ENCODE data around the gene PCBP2.
A peak's percentile ranks its signal among the peaks of the same experiment; 100 is the strongest.

The PCBP2 gene

DNA sequence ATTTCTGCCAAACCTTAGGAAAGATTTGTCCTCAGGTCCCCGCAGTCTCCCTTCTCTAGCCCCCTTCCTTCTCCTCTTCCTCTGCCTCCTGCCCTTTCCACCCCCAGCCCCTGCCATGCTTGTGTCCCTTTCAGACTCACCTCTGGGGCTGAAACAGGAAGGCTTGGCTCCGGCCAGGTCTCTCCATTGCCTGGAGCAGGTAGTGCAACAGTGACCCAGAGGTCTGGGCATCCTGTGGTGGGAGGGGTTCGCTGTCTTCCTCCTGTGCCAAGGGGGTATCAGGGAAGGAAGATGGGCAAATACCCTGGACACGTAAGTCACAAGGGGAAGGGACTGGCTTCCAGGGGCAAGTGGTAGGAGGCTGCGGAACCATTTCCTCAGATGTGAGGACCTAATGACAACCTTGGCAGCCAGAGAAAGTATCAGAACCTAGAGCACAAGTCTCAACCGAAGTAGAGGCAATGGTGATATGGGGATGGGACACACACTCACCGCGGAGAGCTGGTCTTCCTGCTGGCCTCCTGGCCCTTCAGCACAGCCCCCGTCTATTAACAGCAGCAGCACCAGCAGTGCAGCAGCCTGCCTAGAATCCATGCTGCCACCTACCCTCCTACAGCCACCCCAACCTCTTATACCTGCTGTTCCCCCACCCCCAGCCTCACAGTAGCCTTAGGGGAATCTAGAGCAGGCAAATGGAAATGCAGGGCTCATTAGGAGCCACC, 55.1 kb downstream of the PCBP2 start, which contains the start of gene NPFF:
Gene NPFF, minus strand, starts transcription at position 604 of the 722 bp plus-strand sequence. Its CDS starts 10 bp downstream, at position 594.
- no peak within 1 kb of the TSS for H3K9ac ChIP-seq
- H3K27ac ChIP-seq = no peak within 1 kb of the TSS
- peaks cover 17% of the 10 kb centered on the region for H3K4me1 ChIP-seq (ENCODE audit: low read depth, poor library complexity, severe bottlenecking)
- no peak for TF ChIP-seq CTCF (conservative IDR thresholded peaks at IDR 0.05; ENCODE audit: low read depth, low read length)
- H3K36me3 ChIP-seq (ENCODE audit: insufficient read depth) = no peaks in the 10 kb centered on the region; the same call in 1 of the 2 replicates
- peak within 1 kb of the TSS; percentile 40; the same call in 1 of the 2 replicates for H2AFZ ChIP-seq (ENCODE audit: low read depth)
- H3K4me3 ChIP-seq (IDR thresholded peaks at IDR 0.05; ENCODE audit: insufficient read depth, low read depth, low read length) = no peak within 1 kb of the TSS
- peaks cover 14% of the 10 kb centered on the region for H3K79me2 ChIP-seq (ENCODE audit: insufficient read depth, low read depth)
- H4K20me1 ChIP-seq (ENCODE audit: insufficient read depth) = no peaks in the 10 kb centered on the region
- H3K4me2 ChIP-seq = 0 out of 2 replicates have a peak within 1 kb of the TSS, but pooled peaks have one; percentile 14
- no peaks in the 10 kb centered on the region for H3K27me3 ChIP-seq (ENCODE audit: insufficient read depth, low read depth)

GRCh38 chr12:53507603-53507885, 55.6 kb downstream of the PCBP2 start:
- Histone ChIP-seq H3K79me2 (ENCODE audit: insufficient read depth, low read depth) (peaks cover 9% of the 10 kb centered on the region; the same call in 1 of the 2 replicates), H3K4me1 (ENCODE audit: low read depth, poor library complexity, severe bottlenecking) (peaks cover 12% of the 10 kb centered on the region), H3K27ac (no peak overlapping the region), H3K4me3 (IDR thresholded peaks at IDR 0.05; ENCODE audit: insufficient read depth, low read depth, low read length) (no peak overlapping the region), H4K20me1 (ENCODE audit: insufficient read depth) (no peaks in the 10 kb centered on the region), H3K27me3 (ENCODE audit: insufficient read depth, low read depth) (no peaks in the 10 kb centered on the region), H2AFZ (ENCODE audit: low read depth) (no peak overlapping the region), H3K36me3 (ENCODE audit: insufficient read depth) (no peaks in the 10 kb centered on the region; the same call in 1 of the 2 replicates), H3K4me2 (no peak overlapping the region), H3K9ac (no peak overlapping the region)
- TF ChIP-seq CTCF (conservative IDR thresholded peaks at IDR 0.05; ENCODE audit: low read depth, low read length) = no peak

DNA sequence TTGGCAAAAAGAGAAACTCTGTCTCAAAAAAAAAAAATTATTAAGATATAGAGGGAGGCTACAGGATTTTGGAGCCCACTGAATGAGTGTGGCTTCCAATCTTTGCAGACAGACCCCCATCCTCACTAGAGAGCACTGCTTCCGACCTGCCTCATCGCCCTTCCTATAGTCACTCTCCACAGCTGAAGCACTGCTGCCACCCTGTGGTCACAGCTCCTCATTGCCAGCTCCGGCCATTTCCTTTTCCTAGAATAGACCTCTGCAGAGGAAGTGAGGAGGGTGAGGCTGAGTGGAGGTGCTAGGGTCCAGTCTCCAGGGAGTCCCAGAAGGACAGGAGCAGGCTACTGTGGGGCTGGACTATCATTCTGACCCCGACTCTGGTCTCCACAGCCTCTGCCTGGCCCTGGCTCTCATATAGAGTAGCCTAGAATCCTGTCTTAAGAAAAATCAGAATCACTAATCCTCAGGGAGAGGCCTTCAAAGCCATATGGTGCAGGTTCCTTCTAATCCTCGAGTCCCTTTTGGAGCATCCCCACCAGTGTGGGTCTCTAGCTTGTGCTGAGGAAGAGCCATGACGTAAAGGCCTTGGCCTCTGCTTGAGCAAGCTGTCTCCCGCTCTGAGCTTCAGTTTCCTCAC, 56.8 kb downstream of the PCBP2 start:
- no peaks in the 10 kb centered on the region for H4K20me1 ChIP-seq (ENCODE audit: insufficient read depth)
- H3K4me2 ChIP-seq = peak overlapping the region; percentile 14; the same call in 1 of the 2 replicates
- no peak overlapping the region for H3K4me3 ChIP-seq (IDR thresholded peaks at IDR 0.05; ENCODE audit: insufficient read depth, low read depth, low read length)
- peak overlapping the region; percentile 40 for H2AFZ ChIP-seq (ENCODE audit: low read depth)
- H3K79me2 ChIP-seq (ENCODE audit: insufficient read depth, low read depth) = 0 out of 2 replicates have a peak, but pooled peaks cover 1% of the 10 kb centered on the region
- peak; percentile 100 for TF ChIP-seq CTCF (conservative IDR thresholded peaks at IDR 0.05; ENCODE audit: low read depth, low read length)
- peaks cover 11% of the 10 kb centered on the region for H3K4me1 ChIP-seq (ENCODE audit: low read depth, poor library complexity, severe bottlenecking)
- no peaks in the 10 kb centered on the region for H3K27me3 ChIP-seq (ENCODE audit: insufficient read depth, low read depth)
- H3K36me3 ChIP-seq (ENCODE audit: insufficient read depth) = no peaks in the 10 kb centered on the region; the same call in 1 of the 2 replicates
- H3K9ac ChIP-seq = no peak overlapping the region
- H3K27ac ChIP-seq = peak overlapping the region; percentile 4; the same call in 1 of the 2 replicates

DNA sequence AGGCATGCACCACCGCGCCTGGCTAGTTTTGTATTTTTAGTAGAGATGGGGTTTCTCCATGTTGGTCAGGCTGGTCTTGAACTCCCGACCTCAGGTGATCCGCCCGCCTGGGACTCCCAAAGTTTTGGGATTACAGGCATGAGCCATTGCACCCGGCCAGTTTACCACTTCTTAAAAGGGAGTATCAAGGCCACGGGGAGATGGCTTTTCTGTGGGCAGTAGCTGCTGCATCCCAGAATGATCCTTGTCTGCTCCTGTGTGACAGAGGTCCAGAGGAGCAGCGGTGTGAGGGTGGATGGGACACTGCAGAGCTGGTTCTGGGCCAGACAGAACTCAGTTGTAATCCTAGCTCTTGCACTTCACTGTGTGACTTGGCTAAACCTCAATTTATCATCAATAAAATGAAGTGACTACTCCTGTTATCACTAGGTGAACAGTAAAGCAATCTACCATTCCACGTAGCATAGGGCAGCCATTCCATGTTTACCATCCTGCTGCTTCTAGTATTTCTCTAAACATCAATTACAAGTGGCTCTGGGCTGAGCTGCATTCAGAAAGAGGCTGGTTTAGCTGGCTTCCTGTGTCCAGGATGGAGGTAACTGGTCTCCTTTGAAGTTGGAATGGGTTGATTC, 58.4 kb downstream of the PCBP2 start:
- Histone ChIP-seq H3K4me3 (IDR thresholded peaks at IDR 0.05; ENCODE audit: insufficient read depth, low read depth, low read length) (no peak overlapping the region), H4K20me1 (ENCODE audit: insufficient read depth) (no peaks in the 10 kb centered on the region), H3K9ac (no peak overlapping the region), H3K79me2 (ENCODE audit: insufficient read depth, low read depth) (no peaks in the 10 kb centered on the region), H2AFZ (ENCODE audit: low read depth) (no peak overlapping the region), H3K4me2 (no peak overlapping the region), H3K27me3 (ENCODE audit: insufficient read depth, low read depth) (no peaks in the 10 kb centered on the region), H3K27ac (no peak overlapping the region), H3K36me3 (ENCODE audit: insufficient read depth) (no peaks in the 10 kb centered on the region), H3K4me1 (ENCODE audit: low read depth, poor library complexity, severe bottlenecking) (peaks cover 11% of the 10 kb centered on the region)
- TF ChIP-seq CTCF (conservative IDR thresholded peaks at IDR 0.05; ENCODE audit: low read depth, low read length) = no peak
